Measurements from ENCODE around the gene MYOM3.

Gene MYOM3

GRCh38 chr1:24113641-24114033, 1.7 kb upstream of the MYOM3 start:
- DNase-seq: no peak

- no peak for DNase-seq
Measured at GRCh38 chr1:24111262-24111995, 506 bp downstream of the MYOM3 start.

- no peak for DNase-seq
Measured at GRCh38 chr1:24110642-24111261, 1.2 kb downstream of the MYOM3 start.

- DNase-seq: no peak
Measured at GRCh38 chr1:24109686-24110475, 2.1 kb downstream of the MYOM3 start.

GRCh38 chr1:24109166-24109483, 2.8 kb downstream of the MYOM3 start:
- no peak for DNase-seq

GRCh38 chr1:24108334-24109165, 3.4 kb downstream of the MYOM3 start:
- DNase-seq: no peak

- DNase-seq: no peak
Measured at GRCh38 chr1:24107462-24108138, 4.3 kb downstream of the MYOM3 start.

GRCh38 chr1:24105368-24106160, 6.4 kb downstream of the MYOM3 start:
- DNase-seq: no peak

GRCh38 chr1:24104854-24105253, 7.1 kb downstream of the MYOM3 start:
- no peak for DNase-seq

GRCh38 chr1:24103879-24104278, 8.1 kb downstream of the MYOM3 start:
- DNase-seq: no peak

GRCh38 chr1:24103408-24103807, 8.5 kb downstream of the MYOM3 start:
- DNase-seq: no peak

GRCh38 chr1:24102961-24103360, 9.0 kb downstream of the MYOM3 start:
- no peak for DNase-seq

- DNase-seq: no peak
Measured at GRCh38 chr1:24101796-24102586, 9.9 kb downstream of the MYOM3 start.

- DNase-seq: no peak
Measured at GRCh38 chr1:24100945-24101737, 10.8 kb downstream of the MYOM3 start.

- DNase-seq: no peak
Measured at GRCh38 chr1:24098943-24099638, 12.8 kb downstream of the MYOM3 start.

- no peak for DNase-seq
Measured at GRCh38 chr1:24098102-24098501, 13.8 kb downstream of the MYOM3 start.

- no peak for DNase-seq
Measured at GRCh38 chr1:24097663-24098062, 14.3 kb downstream of the MYOM3 start.

GRCh38 chr1:24096739-24097103, 15.2 kb downstream of the MYOM3 start:
- no peak for DNase-seq

GRCh38 chr1:24096009-24096738, 15.8 kb downstream of the MYOM3 start:
- no peak for DNase-seq

All from NCI-H2081 treated with DMSO at 0.1 percent for 48 hours (cell line).